ENCODE data around the gene TACC3.

TACC3 gene

DNA sequence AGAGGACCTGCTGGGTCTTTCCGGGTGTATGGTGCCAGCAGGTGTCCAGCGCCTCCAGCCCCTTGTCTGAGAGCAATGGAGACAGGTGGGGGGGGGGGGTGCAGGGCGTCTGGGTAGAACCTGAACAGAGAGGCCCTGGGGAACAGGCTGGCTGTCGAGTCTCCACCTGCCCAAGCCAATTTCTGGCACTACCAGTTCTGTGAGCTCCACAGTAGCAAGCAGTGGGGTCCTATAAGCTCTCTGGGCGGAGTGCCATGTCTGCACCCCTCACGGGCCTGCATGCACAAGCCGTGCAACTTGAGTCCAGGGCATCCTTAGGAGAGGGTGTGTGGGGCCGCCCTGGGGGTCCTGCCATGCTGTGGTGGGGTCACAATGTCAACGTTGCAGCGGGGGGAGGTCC, 61.7 kb downstream of the TACC3 start:
- TF ChIP-seq, protein P1, sequence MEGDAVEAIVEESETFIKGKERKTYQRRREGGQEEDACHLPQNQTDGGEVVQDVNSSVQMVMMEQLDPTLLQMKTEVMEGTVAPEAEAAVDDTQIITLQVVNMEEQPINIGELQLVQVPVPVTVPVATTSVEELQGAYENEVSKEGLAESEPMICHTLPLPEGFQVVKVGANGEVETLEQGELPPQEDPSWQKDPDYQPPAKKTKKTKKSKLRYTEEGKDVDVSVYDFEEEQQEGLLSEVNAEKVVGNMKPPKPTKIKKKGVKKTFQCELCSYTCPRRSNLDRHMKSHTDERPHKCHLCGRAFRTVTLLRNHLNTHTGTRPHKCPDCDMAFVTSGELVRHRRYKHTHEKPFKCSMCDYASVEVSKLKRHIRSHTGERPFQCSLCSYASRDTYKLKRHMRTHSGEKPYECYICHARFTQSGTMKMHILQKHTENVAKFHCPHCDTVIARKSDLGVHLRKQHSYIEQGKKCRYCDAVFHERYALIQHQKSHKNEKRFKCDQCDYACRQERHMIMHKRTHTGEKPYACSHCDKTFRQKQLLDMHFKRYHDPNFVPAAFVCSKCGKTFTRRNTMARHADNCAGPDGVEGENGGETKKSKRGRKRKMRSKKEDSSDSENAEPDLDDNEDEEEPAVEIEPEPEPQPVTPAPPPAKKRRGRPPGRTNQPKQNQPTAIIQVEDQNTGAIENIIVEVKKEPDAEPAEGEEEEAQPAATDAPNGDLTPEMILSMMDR (IDR thresholded peaks at IDR 0.05), result no peak

DNA sequence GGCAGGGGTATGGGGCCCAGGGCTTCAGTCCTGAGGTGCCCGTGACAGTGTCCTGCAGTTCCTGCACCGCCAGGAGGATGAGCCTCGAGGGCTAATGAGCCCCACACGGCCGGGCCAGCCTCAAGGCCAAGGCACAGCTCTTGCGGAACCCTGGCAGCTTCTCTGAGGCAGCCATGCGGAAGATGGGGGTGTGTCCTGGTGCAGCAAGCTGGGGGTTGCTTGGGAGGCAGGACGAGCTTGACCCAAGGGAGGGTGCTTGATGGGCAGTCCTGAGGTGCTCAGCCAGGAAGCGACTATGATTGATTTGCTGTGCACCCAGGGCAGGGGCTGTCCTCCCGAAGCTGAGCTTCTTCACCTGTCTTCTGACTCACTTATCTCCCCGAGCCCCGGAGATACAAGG, 62.6 kb downstream of the TACC3 start:
- TF ChIP-seq, protein P1 (IDR thresholded peaks at IDR 0.05), result no peak

DNA sequence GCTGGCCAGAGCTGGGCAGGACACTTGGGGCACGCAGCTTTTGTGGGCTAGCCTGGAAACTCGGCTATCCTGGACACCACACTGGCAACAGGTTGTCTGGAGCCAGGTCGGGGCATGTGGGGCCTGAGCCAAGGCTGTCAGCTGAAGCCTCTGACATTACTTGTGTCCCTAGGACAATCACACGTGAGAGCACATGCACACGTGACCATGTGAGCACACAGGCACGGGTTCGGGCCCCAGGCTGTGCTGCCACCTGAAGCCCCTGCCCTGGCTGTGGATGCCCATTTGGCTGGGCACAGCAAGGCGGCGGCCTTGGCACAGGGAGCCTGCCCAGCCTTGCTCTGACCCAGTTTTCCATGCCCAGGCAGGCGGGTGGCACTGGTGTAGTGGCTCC, 63.1 kb downstream of the TACC3 start:
- TF ChIP-seq, protein P1 (IDR thresholded peaks at IDR 0.05), result no peak

DNA sequence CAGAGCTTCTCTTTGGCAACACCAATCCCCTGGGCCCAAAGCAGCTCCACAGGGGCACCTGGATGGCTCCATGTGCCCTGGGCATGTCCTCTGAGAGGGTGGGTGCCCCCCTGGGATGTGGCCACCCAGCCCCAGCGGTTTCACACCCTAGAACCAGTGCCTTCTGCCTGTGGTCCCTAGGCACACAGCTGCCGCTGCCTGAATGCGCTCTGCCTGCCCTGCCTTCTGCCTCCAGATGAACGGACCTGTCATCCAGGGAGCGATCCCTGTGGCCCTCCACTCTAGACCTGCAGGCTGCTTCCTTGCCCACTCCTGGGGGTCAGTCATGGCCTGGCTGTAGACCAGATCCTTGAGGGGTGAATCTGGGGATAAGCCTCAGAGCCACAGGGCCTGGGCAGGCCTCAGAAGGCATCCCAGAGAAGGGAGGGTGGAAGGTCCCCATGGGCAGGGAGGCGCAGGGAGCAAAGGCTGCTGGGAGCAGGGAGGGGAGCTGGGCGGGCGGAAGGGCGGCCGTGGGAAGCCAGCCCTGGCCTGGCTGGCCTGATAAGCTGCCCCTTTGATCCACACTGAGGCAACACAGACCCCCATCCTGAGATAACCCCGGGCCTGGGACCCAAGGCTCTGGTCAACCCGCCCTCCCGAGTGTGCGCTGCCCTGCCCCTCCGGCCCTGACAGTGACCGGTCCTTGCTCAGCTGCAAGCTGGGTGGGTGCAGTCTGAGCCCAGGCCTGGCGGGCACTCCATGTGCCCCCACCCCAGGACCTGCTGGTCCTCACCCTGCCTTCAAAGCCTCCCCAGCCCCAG, 63.7 kb downstream of the TACC3 start:
- TF ChIP-seq, protein P1 (IDR thresholded peaks at IDR 0.05), result no peak

DNA sequence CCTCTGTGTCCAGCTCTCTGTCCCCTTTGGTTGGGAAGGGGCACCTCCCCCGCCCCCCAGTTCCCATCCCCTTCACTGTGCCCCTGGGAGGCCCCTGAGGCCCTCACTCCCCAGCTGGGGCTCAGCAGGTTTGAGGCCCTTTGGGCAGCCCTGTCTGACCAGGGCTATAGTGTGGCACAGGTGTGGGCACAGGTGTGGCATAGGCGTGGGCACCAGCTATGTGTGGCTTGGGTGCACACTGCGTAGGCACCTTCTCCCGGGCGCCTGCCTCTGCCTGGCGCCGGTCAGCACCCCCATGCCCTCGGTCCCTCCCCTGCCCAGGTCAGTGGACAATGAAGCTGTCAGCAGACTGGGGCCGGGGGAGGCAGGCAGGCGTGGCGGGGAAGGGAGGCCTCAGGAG, 64.3 kb downstream of the TACC3 start:
- TF ChIP-seq, protein P1 (IDR thresholded peaks at IDR 0.05), result no peak

DNA sequence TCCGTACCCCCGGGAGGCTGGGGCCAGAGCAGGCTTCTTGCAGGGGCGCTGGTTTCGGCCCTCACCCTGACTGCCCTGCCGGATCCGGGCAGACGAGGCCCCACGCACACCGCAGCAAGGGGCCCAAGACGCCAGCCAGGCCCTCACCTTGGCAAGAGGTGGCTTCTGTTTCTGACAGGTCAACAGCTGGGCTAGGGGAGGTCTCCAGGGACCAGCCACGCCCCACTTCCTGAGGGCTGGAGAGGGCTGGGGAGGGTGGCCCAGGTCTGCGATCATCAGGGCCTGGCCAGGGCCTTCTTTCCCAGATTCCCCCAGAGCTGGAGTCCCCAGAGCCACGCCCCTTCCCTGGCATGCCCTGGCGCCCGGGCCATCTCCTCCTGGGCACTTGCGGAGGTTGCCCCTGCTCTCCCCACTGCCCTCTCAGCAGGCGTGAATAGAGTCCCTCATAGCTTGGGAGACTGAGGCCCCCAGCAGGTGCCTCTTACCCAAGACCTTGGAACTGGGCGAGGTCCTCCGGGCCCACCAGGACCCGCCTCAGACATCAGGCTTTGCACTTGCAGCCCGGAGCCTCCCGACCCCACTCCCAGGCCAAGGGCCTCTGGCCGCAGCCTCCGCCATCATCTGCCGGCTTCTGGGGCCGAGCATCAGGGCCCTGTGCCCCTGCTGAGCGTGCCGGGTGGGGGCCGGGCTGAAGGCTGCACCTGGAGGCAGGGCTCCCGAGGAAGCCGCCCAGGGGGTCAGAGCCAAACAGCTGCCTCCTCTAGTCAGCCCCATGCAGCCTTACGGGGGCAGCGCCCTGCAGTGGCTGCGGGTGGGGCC, 65.4 kb downstream of the TACC3 start:
- TF ChIP-seq, protein P1 (IDR thresholded peaks at IDR 0.05), result no peak

DNA sequence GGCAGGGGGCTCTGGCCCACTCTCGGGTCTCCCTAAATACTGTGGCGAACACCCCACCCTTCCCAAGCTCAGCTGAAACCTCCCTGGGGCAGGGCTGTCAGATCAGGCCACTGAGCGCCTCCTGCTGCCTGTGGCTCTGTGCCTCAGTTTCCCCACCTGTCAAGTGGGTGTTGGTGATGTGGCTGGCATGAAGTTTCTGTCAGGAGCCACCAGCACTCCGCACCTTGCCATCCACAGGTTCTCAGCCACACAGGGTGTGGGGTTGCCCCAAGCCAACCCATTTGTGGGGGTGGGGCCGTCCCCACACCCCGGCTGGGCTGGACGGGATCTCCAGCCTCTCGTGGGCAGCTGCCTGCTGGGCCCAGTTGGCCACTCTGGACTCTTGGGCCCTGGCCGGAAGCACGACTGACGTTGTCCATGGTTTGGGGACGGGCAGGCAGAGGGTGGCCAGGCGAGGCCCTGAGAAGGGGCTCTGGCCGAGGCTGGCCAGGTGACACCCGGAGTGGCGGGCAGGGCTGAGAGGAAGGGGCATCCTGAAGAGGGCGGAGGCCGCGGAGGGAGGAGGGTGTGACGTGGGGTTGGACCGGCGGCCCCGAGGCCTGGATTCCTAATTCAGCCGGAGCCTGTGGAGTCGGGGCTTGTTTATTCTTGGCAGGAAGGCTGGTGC, 66.2 kb downstream of the TACC3 start:
- TF ChIP-seq, protein P1 (IDR thresholded peaks at IDR 0.05), result no peak
